HEK293 (cell line): Measurements from ENCODE around the gene HECTD3.

Source experiments
- EGR2 ChIP-seq: fragments of 450-650 bp; formaldehyde crosslinking; IDR thresholded peaks from 2 replicates; pipeline ENCODE4 v1.5.1; 2016; ENCODE audit warnings: low read depth, missing biosample characterization, missing genetic modification characterization
- GLIS1 ChIP-seq: fragments of 450-650 bp; formaldehyde crosslinking; IDR thresholded peaks from 2 replicates; pipeline ENCODE4 v1.5.1; 2016; ENCODE audit warnings: missing biosample characterization, missing genetic modification characterization
- IKZF3 ChIP-seq: fragments of 450-650 bp; IDR thresholded peaks from 2 replicates; pipeline ENCODE4 v1.5.0; 2018; ENCODE audit warnings: missing biosample characterization, mild to moderate bottlenecking, missing genetic modification characterization, moderate library complexity
- MEIS1 ChIP-seq: sonication (generic); formaldehyde crosslinking; IDR thresholded peaks from 2 replicates; pipeline ENCODE4 v1.8.1; 2022; ENCODE audit warnings: missing genetic modification reagents, mild to moderate bottlenecking, borderline replicate concordance
- SALL2 ChIP-seq: fragments of 450-650 bp; formaldehyde crosslinking; IDR thresholded peaks from 2 replicates; pipeline ENCODE4 v1.5.0; 2017; ENCODE audit warnings: missing biosample characterization, mild to moderate bottlenecking, missing genetic modification characterization, borderline replicate concordance
- ZNF157 ChIP-seq: fragments of 450-650 bp; formaldehyde crosslinking; IDR thresholded peaks from 2 replicates; pipeline ENCODE4 v1.5.1; 2016; ENCODE audit warnings: missing biosample characterization, missing genetic modification characterization
- ZNF19 ChIP-seq: fragments of 450-650 bp; formaldehyde crosslinking; IDR thresholded peaks from 2 replicates; pipeline ENCODE4; 2016; ENCODE audit warnings: missing biosample characterization, missing genetic modification characterization, low read depth
- ZNF302 ChIP-seq: fragments of 450-650 bp; formaldehyde crosslinking; IDR thresholded peaks from 2 replicates; pipeline ENCODE4 v1.5.1; 2016; ENCODE audit warnings: missing biosample characterization, missing genetic modification characterization, low read depth
- ZNF394 ChIP-seq: fragments of 450-650 bp; formaldehyde crosslinking; IDR thresholded peaks from 2 replicates; pipeline ENCODE4 v1.5.1; 2016; ENCODE audit warnings: missing biosample characterization, missing genetic modification characterization, mild to moderate bottlenecking, moderate library complexity, borderline replicate concordance
- ZNF433 ChIP-seq: fragments of 450-650 bp; formaldehyde crosslinking; IDR thresholded peaks from 2 replicates; pipeline ENCODE4 v1.5.1; 2016; ENCODE audit warnings: missing biosample characterization, missing genetic modification characterization, low read depth
- ZNF549 ChIP-seq: fragments of 450-650 bp; IDR thresholded peaks from 2 replicates; pipeline ENCODE4 v1.5.1; 2018; ENCODE audit warnings: missing biosample characterization, missing genetic modification characterization, mild to moderate bottlenecking, inconsistent platforms, moderate library complexity
- ZNF600 ChIP-seq: fragments of 450-650 bp; formaldehyde crosslinking; IDR thresholded peaks from 2 replicates; pipeline ENCODE4 v1.5.1; 2016; ENCODE audit warnings: missing biosample characterization, missing genetic modification characterization
- ZNF623 ChIP-seq: fragments of 450-650 bp; formaldehyde crosslinking; IDR thresholded peaks from 2 replicates; pipeline ENCODE4 v1.5.1; 2016; ENCODE audit warnings: missing biosample characterization, missing genetic modification characterization
- ZNF677 ChIP-seq: fragments of 450-650 bp; IDR thresholded peaks from 2 replicates; pipeline ENCODE4 v1.5.0; 2018; ENCODE audit warnings: missing biosample characterization, mild to moderate bottlenecking, missing genetic modification characterization, moderate library complexity
- ZXDB ChIP-seq: fragments of 450-650 bp; formaldehyde crosslinking; IDR thresholded peaks from 2 replicates; pipeline ENCODE4 v1.5.1; 2016; ENCODE audit warnings: missing biosample characterization, missing genetic modification characterization
- TF ChIP-seq, protein P1 (sequence below): fragments of 450-650 bp; formaldehyde crosslinking; IDR thresholded peaks from 2 replicates; pipeline ENCODE4 v1.5.1; 2016; ENCODE audit warnings: missing biosample characterization, missing genetic modification characterization
- TF ChIP-seq, protein P2 (sequence below): fragments of 450-650 bp; IDR thresholded peaks from 2 replicates; pipeline ENCODE4 v1.5.1; 2018; ENCODE audit warnings: missing biosample characterization, mild to moderate bottlenecking, missing genetic modification characterization
- TF ChIP-seq, protein P3 (sequence below): fragments of 450-650 bp; formaldehyde crosslinking; IDR thresholded peaks from 2 replicates; pipeline ENCODE4 v1.5.1; 2016; ENCODE audit warnings: missing biosample characterization, missing genetic modification characterization
- TF ChIP-seq, protein P4 (sequence below): fragments of 450-650 bp; formaldehyde crosslinking; IDR thresholded peaks from 2 replicates; pipeline ENCODE4 v1.5.1; 2016; ENCODE audit warnings: missing biosample characterization, missing genetic modification characterization, borderline replicate concordance
- TF ChIP-seq, protein P5 (sequence below): fragments of 450-650 bp; formaldehyde crosslinking; IDR thresholded peaks from 2 replicates; pipeline ENCODE4 v1.5.1; 2016; ENCODE audit warnings: missing biosample characterization, missing genetic modification characterization
- TF ChIP-seq, protein P6 (sequence below): fragments of 450-650 bp; formaldehyde crosslinking; IDR thresholded peaks from 2 replicates; pipeline ENCODE4 v1.5.1; 2016; ENCODE audit warnings: missing biosample characterization, missing genetic modification characterization
- TF ChIP-seq, protein P7 (sequence below): fragments of 450-650 bp; formaldehyde crosslinking; IDR thresholded peaks from 2 replicates; pipeline ENCODE4 v1.5.1; 2016; ENCODE audit warnings: missing biosample characterization, missing genetic modification characterization

HECTD3 gene

DNA sequence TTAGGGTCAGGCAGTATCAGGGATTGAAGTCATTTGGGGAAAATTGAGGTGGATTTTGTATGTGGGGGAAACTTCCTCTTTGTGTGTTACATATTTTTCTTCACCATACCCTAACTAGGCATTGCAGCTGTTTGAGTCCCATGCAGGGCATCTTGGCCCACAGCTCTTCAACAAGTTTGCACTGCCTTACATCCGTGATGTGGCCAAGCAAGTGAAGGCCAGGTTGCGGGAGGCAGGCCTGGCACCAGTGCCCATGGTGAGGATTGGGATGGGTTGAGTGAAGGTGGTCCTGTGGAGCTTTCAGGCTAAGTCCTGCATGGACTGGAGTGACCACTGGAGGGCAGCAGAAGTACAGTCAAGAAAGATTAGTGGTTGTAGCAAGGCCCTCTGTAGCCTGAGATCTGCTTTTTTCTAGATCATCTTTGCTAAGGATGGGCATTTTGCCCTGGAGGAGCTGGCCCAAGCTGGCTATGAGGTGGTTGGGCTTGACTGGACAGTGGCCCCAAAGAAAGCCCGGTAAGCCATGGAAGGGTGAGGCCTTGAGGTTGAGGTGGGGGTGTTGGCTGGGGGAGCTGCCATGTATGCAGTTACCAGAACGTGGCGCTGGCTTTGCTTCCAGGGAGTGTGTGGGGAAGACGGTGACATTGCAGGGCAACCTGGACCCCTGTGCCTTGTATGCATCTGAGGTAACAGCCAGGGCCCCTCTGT, 3.4 kb upstream of the HECTD3 start (continued):
- TF ChIP-seq EGR2 (tag by site-specific recombination) (no peak), ZNF433 (tag by site-specific recombination) (no peak), ZNF302 (no peak), SALL2 (tag by site-specific recombination) (no peak), IKZF3 (tag by site-specific recombination) (no peak), ZNF394 (tag by site-specific recombination) (peak; percentile 18; the same call in 1 of the 2 replicates), ZNF623 (tag by site-specific recombination) (no peak), ZNF19 (tag by site-specific recombination) (no peak), ZNF677 (tag by site-specific recombination) (no peak), ZNF157 (tag by site-specific recombination) (no peak), ZNF549 (tag by site-specific recombination) (no peak), MEIS1 (CRISPR knock-in tag) (no peak), GLIS1 (tag by site-specific recombination) (no peak), ZNF600 (tag by site-specific recombination) (no peak), ZXDB (tag by site-specific recombination) (0 out of 2 replicates have a peak, but pooled peaks have one; percentile 24)
- TF ChIP-seq, protein P1, sequence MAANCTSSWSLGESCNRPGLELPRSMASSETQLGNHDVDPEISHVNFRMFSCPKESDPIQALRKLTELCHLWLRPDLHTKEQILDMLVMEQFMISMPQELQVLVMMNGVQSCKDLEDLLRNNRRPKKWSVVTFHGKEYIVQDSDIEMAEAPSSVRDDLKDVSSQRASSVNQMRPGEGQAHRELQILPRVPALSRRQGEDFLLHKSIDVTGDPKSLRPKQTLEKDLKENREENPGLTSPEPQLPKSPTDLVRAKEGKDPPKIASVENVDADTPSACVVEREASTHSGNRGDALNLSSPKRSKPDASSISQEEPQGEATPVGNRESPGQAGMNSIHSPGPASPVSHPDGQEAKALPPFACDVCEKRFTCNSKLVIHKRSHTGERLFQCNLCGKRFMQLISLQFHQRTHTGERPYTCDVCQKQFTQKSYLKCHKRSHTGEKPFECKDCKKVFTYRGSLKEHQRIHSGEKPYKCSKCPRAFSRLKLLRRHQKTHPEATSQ (tag by site-specific recombination) = no peak
- TF ChIP-seq, protein P2, sequence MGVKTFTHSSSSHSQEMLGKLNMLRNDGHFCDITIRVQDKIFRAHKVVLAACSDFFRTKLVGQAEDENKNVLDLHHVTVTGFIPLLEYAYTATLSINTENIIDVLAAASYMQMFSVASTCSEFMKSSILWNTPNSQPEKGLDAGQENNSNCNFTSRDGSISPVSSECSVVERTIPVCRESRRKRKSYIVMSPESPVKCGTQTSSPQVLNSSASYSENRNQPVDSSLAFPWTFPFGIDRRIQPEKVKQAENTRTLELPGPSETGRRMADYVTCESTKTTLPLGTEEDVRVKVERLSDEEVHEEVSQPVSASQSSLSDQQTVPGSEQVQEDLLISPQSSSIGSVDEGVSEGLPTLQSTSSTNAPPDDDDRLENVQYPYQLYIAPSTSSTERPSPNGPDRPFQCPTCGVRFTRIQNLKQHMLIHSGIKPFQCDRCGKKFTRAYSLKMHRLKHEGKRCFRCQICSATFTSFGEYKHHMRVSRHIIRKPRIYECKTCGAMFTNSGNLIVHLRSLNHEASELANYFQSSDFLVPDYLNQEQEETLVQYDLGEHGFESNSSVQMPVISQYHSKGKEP (tag by site-specific recombination) = no peak
- TF ChIP-seq, protein P3, sequence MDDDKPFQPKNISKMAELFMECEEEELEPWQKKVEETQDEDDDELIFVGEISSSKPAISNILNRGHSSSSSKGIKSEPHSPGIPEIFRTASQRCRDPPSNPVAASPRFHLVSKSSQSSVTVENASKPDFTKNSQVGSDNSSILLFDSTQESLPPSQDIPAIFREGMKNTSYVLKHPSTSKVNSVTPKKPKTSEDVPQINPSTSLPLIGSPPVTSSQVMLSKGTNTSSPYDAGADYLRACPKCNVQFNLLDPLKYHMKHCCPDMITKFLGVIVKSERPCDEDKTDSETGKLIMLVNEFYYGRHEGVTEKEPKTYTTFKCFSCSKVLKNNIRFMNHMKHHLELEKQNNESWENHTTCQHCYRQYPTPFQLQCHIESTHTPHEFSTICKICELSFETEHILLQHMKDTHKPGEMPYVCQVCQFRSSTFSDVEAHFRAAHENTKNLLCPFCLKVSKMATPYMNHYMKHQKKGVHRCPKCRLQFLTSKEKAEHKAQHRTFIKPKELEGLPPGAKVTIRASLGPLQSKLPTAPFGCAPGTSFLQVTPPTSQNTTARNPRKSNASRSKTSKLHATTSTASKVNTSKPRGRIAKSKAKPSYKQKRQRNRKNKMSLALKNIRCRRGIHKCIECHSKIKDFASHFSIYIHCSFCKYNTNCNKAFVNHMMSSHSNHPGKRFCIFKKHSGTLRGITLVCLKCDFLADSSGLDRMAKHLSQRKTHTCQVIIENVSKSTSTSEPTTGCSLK (tag by site-specific recombination) = no peak
- TF ChIP-seq, protein P4, sequence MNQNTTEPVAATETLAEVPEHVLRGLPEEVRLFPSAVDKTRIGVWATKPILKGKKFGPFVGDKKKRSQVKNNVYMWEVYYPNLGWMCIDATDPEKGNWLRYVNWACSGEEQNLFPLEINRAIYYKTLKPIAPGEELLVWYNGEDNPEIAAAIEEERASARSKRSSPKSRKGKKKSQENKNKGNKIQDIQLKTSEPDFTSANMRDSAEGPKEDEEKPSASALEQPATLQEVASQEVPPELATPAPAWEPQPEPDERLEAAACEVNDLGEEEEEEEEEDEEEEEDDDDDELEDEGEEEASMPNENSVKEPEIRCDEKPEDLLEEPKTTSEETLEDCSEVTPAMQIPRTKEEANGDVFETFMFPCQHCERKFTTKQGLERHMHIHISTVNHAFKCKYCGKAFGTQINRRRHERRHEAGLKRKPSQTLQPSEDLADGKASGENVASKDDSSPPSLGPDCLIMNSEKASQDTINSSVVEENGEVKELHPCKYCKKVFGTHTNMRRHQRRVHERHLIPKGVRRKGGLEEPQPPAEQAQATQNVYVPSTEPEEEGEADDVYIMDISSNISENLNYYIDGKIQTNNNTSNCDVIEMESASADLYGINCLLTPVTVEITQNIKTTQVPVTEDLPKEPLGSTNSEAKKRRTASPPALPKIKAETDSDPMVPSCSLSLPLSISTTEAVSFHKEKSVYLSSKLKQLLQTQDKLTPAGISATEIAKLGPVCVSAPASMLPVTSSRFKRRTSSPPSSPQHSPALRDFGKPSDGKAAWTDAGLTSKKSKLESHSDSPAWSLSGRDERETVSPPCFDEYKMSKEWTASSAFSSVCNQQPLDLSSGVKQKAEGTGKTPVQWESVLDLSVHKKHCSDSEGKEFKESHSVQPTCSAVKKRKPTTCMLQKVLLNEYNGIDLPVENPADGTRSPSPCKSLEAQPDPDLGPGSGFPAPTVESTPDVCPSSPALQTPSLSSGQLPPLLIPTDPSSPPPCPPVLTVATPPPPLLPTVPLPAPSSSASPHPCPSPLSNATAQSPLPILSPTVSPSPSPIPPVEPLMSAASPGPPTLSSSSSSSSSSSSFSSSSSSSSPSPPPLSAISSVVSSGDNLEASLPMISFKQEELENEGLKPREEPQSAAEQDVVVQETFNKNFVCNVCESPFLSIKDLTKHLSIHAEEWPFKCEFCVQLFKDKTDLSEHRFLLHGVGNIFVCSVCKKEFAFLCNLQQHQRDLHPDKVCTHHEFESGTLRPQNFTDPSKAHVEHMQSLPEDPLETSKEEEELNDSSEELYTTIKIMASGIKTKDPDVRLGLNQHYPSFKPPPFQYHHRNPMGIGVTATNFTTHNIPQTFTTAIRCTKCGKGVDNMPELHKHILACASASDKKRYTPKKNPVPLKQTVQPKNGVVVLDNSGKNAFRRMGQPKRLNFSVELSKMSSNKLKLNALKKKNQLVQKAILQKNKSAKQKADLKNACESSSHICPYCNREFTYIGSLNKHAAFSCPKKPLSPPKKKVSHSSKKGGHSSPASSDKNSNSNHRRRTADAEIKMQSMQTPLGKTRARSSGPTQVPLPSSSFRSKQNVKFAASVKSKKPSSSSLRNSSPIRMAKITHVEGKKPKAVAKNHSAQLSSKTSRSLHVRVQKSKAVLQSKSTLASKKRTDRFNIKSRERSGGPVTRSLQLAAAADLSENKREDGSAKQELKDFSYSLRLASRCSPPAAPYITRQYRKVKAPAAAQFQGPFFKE (tag by site-specific recombination) = no peak
- TF ChIP-seq, protein P5, sequence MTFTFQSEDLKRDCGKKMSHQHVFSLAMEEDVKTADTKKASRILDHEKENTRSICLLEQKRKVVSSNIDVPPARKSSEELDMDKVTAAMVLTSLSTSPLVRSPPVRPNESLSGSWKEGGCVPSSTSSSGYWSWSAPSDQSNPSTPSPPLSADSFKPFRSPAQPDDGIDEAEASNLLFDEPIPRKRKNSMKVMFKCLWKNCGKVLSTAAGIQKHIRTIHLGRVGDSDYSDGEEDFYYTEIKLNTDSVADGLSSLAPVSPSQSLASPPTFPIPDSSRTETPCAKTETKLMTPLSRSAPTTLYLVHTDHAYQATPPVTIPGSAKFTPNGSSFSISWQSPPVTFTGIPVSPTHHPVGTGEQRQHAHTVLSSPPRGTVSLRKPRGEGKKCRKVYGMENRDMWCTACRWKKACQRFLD (tag by site-specific recombination) = no peak
- TF ChIP-seq, protein P6, sequence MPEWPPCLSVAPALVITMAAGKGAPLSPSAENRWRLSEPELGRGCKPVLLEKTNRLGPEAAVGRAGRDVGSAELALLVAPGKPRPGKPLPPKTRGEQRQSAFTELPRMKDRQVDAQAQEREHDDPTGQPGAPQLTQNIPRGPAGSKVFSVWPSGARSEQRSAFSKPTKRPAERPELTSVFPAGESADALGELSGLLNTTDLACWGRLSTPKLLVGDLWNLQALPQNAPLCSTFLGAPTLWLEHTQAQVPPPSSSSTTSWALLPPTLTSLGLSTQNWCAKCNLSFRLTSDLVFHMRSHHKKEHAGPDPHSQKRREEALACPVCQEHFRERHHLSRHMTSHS (tag by site-specific recombination) = no peak
- TF ChIP-seq, protein P7, sequence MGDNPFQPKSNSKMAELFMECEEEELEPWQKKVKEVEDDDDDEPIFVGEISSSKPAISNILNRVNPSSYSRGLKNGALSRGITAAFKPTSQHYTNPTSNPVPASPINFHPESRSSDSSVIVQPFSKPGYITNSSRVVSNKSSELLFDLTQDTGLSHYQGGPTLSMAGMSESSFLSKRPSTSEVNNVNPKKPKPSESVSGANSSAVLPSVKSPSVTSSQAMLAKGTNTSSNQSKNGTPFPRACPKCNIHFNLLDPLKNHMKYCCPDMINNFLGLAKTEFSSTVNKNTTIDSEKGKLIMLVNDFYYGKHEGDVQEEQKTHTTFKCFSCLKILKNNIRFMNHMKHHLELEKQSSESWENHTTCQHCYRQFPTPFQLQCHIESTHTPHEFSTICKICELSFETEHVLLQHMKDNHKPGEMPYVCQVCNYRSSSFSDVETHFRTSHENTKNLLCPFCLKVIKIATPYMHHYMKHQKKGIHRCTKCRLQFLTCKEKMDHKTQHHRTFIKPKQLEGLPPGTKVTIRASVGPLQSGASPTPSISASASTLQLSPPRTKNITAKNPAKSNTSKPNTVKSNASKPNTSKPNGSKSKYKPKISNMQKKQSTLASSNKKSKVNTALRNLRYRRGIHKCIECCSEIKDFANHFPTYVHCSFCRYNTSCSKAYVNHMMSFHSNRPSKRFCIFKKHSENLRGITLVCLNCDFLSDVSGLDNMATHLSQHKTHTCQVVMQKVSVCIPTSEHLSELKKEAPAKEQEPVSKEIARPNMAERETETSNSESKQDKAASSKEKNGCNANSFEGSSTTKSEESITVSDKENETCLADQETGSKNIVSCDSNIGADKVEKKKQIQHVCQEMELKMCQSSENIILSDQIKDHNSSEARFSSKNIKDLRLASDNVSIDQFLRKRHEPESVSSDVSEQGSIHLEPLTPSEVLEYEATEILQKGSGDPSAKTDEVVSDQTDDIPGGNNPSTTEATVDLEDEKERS (tag by site-specific recombination) = no peak
